ENCODE measurements around the gene C1orf174. TPM values are rescaled to one million over a fixed set of nuclear protein-coding genes. Genes with fewer than 3 reads are reported as not detected.

Gene C1orf174
- total RNA-seq, 3 donors from 2014 or later (not counting 1 experiment from before 2014, with no cell fraction given), result 52.9 to 62.3 (median 61.5) TPM

DNA sequence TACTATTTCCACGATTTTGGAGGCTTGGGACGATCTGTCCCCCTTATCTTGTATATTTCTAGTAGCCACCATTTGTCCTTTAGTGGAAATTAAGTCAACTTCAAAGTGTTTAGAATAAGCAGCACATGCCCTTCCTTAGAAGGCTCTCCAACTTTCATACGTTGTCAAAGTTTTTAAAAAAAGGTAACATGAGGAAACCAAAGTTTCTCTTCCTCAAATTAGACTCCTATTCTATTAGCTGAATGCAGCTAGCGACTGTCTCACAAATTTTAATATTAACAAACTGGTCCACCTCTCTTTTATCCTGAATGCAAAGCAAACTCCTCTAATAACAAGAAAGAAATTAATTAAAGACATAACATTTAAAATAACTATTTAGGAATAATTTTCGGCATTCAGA lies 6.9 kb downstream of the C1orf174 start:
- Histone ChIP-seq H3K36me3 (ENCODE audit: control insufficient read depth, insufficient read depth, low read length) (peaks cover 21% of the 10 kb centered on the region), H3K27ac (ENCODE audit: low read length) (no peak overlapping the region), H3K4me3 (ENCODE audit: low read length) (no peak overlapping the region), H3K9me3 (ENCODE audit: control insufficient read depth, insufficient read depth, low read length) (peaks cover 6% of the 10 kb centered on the region), H3K27me3 (ENCODE audit: control insufficient read depth, insufficient read depth, low read length) (no peaks in the 10 kb centered on the region), H3K4me1 (ENCODE audit: control insufficient read depth, insufficient read depth, low read length) (peaks cover 37% of the 10 kb centered on the region)
- intact Hi-C loops (cut with micrococcal nuclease), result no loop called here
- Mint-ChIP-seq H3K27ac (peak overlapping the region; percentile 68 to 73), H3K36me3 (no peaks in the 10 kb centered on the region), H3K4me3 (no peak overlapping the region), H3K27me3 (ENCODE audit: low read depth in 2 of 2) (no peaks in the 10 kb centered on the region), H3K4me1 (peaks cover 29 to 31% of the 10 kb centered on the region in 2 donors), H3K9me3 (peaks cover 2% of the 10 kb centered on the region in 2 donors)
- TF ChIP-seq, protein P1, sequence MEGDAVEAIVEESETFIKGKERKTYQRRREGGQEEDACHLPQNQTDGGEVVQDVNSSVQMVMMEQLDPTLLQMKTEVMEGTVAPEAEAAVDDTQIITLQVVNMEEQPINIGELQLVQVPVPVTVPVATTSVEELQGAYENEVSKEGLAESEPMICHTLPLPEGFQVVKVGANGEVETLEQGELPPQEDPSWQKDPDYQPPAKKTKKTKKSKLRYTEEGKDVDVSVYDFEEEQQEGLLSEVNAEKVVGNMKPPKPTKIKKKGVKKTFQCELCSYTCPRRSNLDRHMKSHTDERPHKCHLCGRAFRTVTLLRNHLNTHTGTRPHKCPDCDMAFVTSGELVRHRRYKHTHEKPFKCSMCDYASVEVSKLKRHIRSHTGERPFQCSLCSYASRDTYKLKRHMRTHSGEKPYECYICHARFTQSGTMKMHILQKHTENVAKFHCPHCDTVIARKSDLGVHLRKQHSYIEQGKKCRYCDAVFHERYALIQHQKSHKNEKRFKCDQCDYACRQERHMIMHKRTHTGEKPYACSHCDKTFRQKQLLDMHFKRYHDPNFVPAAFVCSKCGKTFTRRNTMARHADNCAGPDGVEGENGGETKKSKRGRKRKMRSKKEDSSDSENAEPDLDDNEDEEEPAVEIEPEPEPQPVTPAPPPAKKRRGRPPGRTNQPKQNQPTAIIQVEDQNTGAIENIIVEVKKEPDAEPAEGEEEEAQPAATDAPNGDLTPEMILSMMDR (IDR thresholded peaks at IDR 0.05), result no peak
- DNase-seq (no peak), ATAC-seq (no peak)
- WGBS (ENCODE audit: insufficient coverage), result 70% methylated on average over 5 of the region's 5 CpGs

DNA sequence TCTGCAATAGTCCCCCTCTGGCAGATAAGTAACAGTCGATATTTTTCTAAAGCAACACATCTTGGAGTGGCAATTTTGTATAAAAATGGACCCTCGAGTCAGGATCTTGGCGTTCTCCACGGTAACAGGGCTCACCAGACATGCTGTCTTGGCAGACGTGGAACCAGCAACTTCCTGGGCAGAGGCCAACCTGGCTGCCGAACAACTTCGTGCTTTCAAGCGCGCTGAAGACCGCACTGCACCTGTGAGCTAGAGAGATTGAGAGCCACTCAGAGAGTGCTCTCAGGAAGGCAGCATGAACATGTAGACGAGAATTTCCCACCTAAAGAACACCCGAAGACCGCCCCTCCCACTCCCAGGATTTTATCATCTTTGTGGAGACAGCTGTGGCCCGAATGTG lies 7.3 kb downstream of the C1orf174 start:
- intact Hi-C loops (cut with micrococcal nuclease), result no loop called here
- TF ChIP-seq, protein P1 (IDR thresholded peaks at IDR 0.05), result no peak
- Mint-ChIP-seq H3K4me3 (peak overlapping the region; percentile 4), H3K9me3 (peaks cover 2% of the 10 kb centered on the region in 2 donors), H3K4me1 (peaks cover 31 to 34% of the 10 kb centered on the region in 2 donors), H3K27me3 (ENCODE audit: low read depth in 2 of 2) (no peaks in the 10 kb centered on the region), H3K36me3 (no peaks in the 10 kb centered on the region), H3K27ac (peak overlapping the region; percentile 68 to 73)
- peaks cover 1% of the 10 kb centered on the region for H3K9me3 ChIP-seq (ENCODE audit: control insufficient read depth, insufficient read depth, low read length)
- no peaks in the 10 kb centered on the region for H3K27me3 ChIP-seq (ENCODE audit: control insufficient read depth, insufficient read depth, low read length)
- 91% methylated on average over 14 of the region's 14 CpGs for WGBS (ENCODE audit: insufficient coverage)
- H3K4me3 ChIP-seq (ENCODE audit: low read length), result no peak overlapping the region
- H3K36me3 ChIP-seq (ENCODE audit: control insufficient read depth, insufficient read depth, low read length), result peaks cover 25% of the 10 kb centered on the region
- H3K4me1 ChIP-seq (ENCODE audit: control insufficient read depth, insufficient read depth, low read length), result peaks cover 39% of the 10 kb centered on the region
- DNase-seq (no peak), ATAC-seq (no peak)
- H3K27ac ChIP-seq (ENCODE audit: low read length), result no peak overlapping the region

DNA sequence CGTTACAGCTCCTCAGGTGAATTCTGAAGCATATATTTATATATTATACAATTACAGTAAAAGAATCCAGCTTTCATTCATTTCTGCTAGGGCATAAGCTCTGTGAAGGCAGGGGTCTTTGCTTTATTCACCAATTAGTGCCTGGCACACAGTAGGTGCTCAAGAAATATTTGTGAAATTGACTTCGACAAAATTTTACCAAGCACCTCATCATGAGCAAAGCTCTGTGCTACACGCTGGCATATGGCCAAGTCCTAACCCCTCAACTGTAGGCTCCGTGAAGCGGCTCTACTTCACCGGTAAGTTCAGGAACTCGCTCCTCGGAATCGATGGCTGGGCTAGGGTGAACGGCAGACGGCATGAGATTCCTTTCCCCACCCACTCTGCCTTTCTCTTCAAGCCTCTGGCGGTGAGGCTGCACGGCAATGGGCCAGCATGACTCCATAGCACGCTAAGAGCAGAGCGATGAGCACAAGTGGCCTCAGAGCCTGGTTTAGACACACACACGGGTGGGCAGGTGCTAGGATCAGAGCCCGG lies 8.7 kb downstream of the C1orf174 start:
- no peaks in the 10 kb centered on the region for H3K27me3 ChIP-seq (ENCODE audit: control insufficient read depth, insufficient read depth, low read length)
- Mint-ChIP-seq H3K4me1 (peaks cover 21 to 30% of the 10 kb centered on the region in 2 donors), H3K27ac (peak overlapping the region; percentile 96), H3K4me3 (peak overlapping the region; percentile 85), H3K9me3 (no peaks in the 10 kb centered on the region), H3K27me3 (ENCODE audit: low read depth in 2 of 2) (no peaks in the 10 kb centered on the region), H3K36me3 (no peaks in the 10 kb centered on the region)
- WGBS (ENCODE audit: insufficient coverage), result 87% methylated on average over 16 of the region's 17 CpGs
- intact Hi-C loops (cut with micrococcal nuclease), result loop anchor here (1.0 kb wide), 2 partner anchors 8 to 9 kb away; partner anchors contain the start of gene C1orf174
- ATAC-seq (no peak), DNase-seq (peak in 1 of 2 donors; percentile 30)
- no peak overlapping the region for H3K4me3 ChIP-seq (ENCODE audit: low read length)
- peaks cover 37% of the 10 kb centered on the region for H3K4me1 ChIP-seq (ENCODE audit: control insufficient read depth, insufficient read depth, low read length)
- H3K36me3 ChIP-seq (ENCODE audit: control insufficient read depth, insufficient read depth, low read length), result peaks cover 32% of the 10 kb centered on the region
- peak overlapping the region; percentile 83 for H3K27ac ChIP-seq (ENCODE audit: low read length)
- no peaks in the 10 kb centered on the region for H3K9me3 ChIP-seq (ENCODE audit: control insufficient read depth, insufficient read depth, low read length)
- TF ChIP-seq, protein P1 (IDR thresholded peaks at IDR 0.05), result no peak

Measured in natural killer cell (primary cell).